SK-N-SH (cell line): Measurements from ENCODE around the gene CIROP. TPM values are rescaled to one million over a fixed set of nuclear protein-coding genes. Genes with fewer than 3 reads are reported as not detected.

Experiments
- CTCF ChIA-PET: fragments of 300-600, 350-600 bp; formaldehyde crosslinking; extraction: SDS; loops from one replicate; lab custom pipeline; 2021; lab: Yijun Ruan, JAX
- POLR2A ChIA-PET: fragments of 350-600 bp; sonication (Branson Sonifier 250); formaldehyde crosslinking; extraction: SDS; loops from one replicate; lab custom pipeline; 2020; ENCODE audit warnings: antibody characterized with exemption, inconsistent platforms; lab: Yijun Ruan, JAX
- DNase-seq: peaks from one replicate; pipeline ENCODE4 v3.0.0; 2012
- H2AFZ ChIP-seq: fragments of 200-600 bp; sonication (generic); 2 replicates; pipeline ENCODE4 v1.8.1; 2016; ENCODE audit warnings: antibody characterized with exemption, mild to moderate bottlenecking, low read depth
- H3F3A ChIP-seq: fragments of 200-600 bp; sonication (generic); replicated peaks from 2 replicates; pipeline ENCODE3; 2016; ENCODE audit warnings: antibody characterized with exemption, mild to moderate bottlenecking; ENCODE audit not compliant: insufficient read depth
- H3K27ac ChIP-seq, 2 experiments: fragments of 200-500 bp in 1 of 2; fragments of 200-600 bp in 1 of 2; sonication (Bioruptor generic) in 1 of 2; sonication (generic), shearing (Covaris generic) in 1 of 2; 2 replicates each; pipeline versions ENCODE4 v1.5.1 to v1.6.1; 2014 to 2016; ENCODE audit warnings: low read depth in 2 of 2, inconsistent platforms in 1 of 2, low read length in 1 of 2, mild to moderate bottlenecking in 1 of 2, mixed read lengths in 1 of 2
- H3K27me3 ChIP-seq: fragments of 200-600 bp; sonication (generic), shearing (Covaris generic); 2 replicates; pipeline ENCODE4 v1.6.1; 2016; ENCODE audit warnings: mixed run types; ENCODE audit not compliant: insufficient read depth
- H3K36me3 ChIP-seq, 2 experiments: fragments of 200-500 bp in 1 of 2; fragments of 200-600 bp in 1 of 2; sonication (Bioruptor generic) in 1 of 2; sonication (generic) in 1 of 2; replicated peaks in 1 of 2; 2 replicates each; pipeline versions ENCODE3 to v1.5.1; 2014 to 2016; ENCODE audit warnings: low read length in 1 of 2, mild to moderate bottlenecking in 1 of 2; ENCODE audit not compliant: insufficient read depth in 2 of 2, control insufficient read depth in 1 of 2
- H3K4me1 ChIP-seq, 2 experiments: fragments of 200-500 bp in 1 of 2; fragments of 200-600 bp in 1 of 2; sonication (Bioruptor generic) in 1 of 2; sonication (generic), shearing (Covaris generic) in 1 of 2; 2 replicates each; pipeline versions ENCODE4 v1.5.1 to v1.6.1; 2014 to 2016; ENCODE audit warnings: low read depth in 1 of 2, low read length in 1 of 2, mixed run types in 1 of 2; ENCODE audit not compliant: insufficient read depth in 2 of 2, control insufficient read depth in 1 of 2
- H3K4me2 ChIP-seq: fragments of 200-600 bp; sonication (generic), shearing (Covaris generic); 2 replicates; pipeline ENCODE4 v1.6.1; 2017; ENCODE audit warnings: mixed run types
- H3K4me3 ChIP-seq, 2 experiments: fragments of 200-500 bp in 1 of 2; fragments of 200-600 bp in 1 of 2; sonication (Bioruptor generic) in 1 of 2; sonication (generic), shearing (Covaris generic) in 1 of 2; 2 replicates each; pipeline versions ENCODE4 v1.5.1 to v1.8.1; 2014 to 2016; ENCODE audit warnings: low read depth in 2 of 2, inconsistent platforms in 1 of 2, low read length in 1 of 2, mild to moderate bottlenecking in 1 of 2, mixed read lengths in 1 of 2, moderate library complexity in 1 of 2
- H3K79me2 ChIP-seq: fragments of 200-600 bp; sonication (generic); 2 replicates; pipeline ENCODE4 v1.8.1; 2017; ENCODE audit warnings: mild to moderate bottlenecking; ENCODE audit not compliant: insufficient read depth
- H3K9ac ChIP-seq: fragments of 200-600 bp; sonication (generic); 2 replicates; pipeline ENCODE4 v1.6.1; 2017; ENCODE audit warnings: mixed run types
- H3K9me2 ChIP-seq: fragments of 200-600 bp; sonication (generic); 2 replicates; pipeline ENCODE4 v1.6.1; 2017; ENCODE audit warnings: mixed run types
- H3K9me3 ChIP-seq: fragments of 200-600 bp; sonication (generic); 2 replicates; pipeline ENCODE4 v1.6.1; 2017; ENCODE audit warnings: mixed run types, mild to moderate bottlenecking, moderate library complexity
- H4K20me1 ChIP-seq: fragments of 200-600 bp; sonication (generic); 2 replicates; pipeline ENCODE4 v1.6.1; 2017; ENCODE audit warnings: mild to moderate bottlenecking, mixed run types; ENCODE audit not compliant: insufficient read depth
- CHD2 ChIP-seq: fragments of 150-350 bp; IDR thresholded peaks from 2 replicates; pipeline ENCODE4 v1.6.1; 2018; ENCODE audit warnings: low read length; ENCODE audit not compliant: partially characterized antibody
- FOXM1 ChIP-seq: IDR thresholded peaks from 2 replicates; pipeline ENCODE4 v1.4.0; 2012; ENCODE audit warnings: low read depth, mild to moderate bottlenecking
- GABPA ChIP-seq: IDR thresholded peaks from 2 replicates; pipeline ENCODE4 v1.4.0; 2012; ENCODE audit warnings: low read depth, mild to moderate bottlenecking
- GATA2 ChIP-seq: sonication (generic); formaldehyde crosslinking; IDR thresholded peaks from 2 replicates; pipeline ENCODE4 v1.5.0; 2020; ENCODE audit warnings: mild to moderate bottlenecking, missing genetic modification reagents
- JUND ChIP-seq: IDR thresholded peaks from 2 replicates; pipeline ENCODE4 v1.4.0; 2012
- MEF2A ChIP-seq: IDR thresholded peaks from 2 replicates; pipeline ENCODE4 v1.4.0; 2012; ENCODE audit warnings: low read depth, borderline replicate concordance
- NFIC ChIP-seq: IDR thresholded peaks from 2 replicates; pipeline ENCODE4 v1.4.0; 2012; ENCODE audit warnings: borderline replicate concordance
- REST ChIP-seq: IDR thresholded peaks from 2 replicates; pipeline ENCODE4 v1.6.1; 2012; ENCODE audit warnings: mild to moderate bottlenecking, low read depth, low read length, moderate library complexity
- RFX5 ChIP-seq: IDR thresholded peaks from 2 replicates; pipeline ENCODE4 v1.6.1; 2012; ENCODE audit warnings: mild to moderate bottlenecking, improper control_type of control experiment, low read length
- RXRA ChIP-seq: IDR thresholded peaks from 2 replicates; pipeline ENCODE4 v1.4.0; 2012; ENCODE audit warnings: low read depth, mild to moderate bottlenecking, borderline replicate concordance
- SMC3 ChIP-seq: IDR thresholded peaks from 2 replicates; pipeline ENCODE4 v1.6.1; 2012; ENCODE audit warnings: low read depth, low read length, improper control_type of control experiment
- USF1 ChIP-seq: IDR thresholded peaks from 2 replicates; pipeline ENCODE4 v1.4.0; 2012; ENCODE audit warnings: low read depth, borderline replicate concordance
- YY1 ChIP-seq: IDR thresholded peaks from 2 replicates; pipeline ENCODE4 v1.4.0; 2012; ENCODE audit warnings: low read depth, mild to moderate bottlenecking
- ZBTB33 ChIP-seq: IDR thresholded peaks from 2 replicates; pipeline ENCODE4 v1.4.0; 2012; ENCODE audit warnings: low read depth, borderline replicate concordance
- WGBS: methylation state at CpG from one replicate; pipeline ENCODE4 v1.1.6; 2017; ENCODE audit warnings: low lambda C conversion rate; 5-methylcytosine and 5-hydroxymethylcytosine counted together
- polyA plus RNA-seq, 3 experiments: library from polyadenylated mRNA; depleted of rRNA; stranded (reverse); fragments of >200 nt; gene quantifications; 2 replicates each; pipeline ENCODE4 v1.2.3, GENCODE V29; 2012
- TF ChIP-seq, protein P1 (sequence below): IDR thresholded peaks from 2 replicates; pipeline ENCODE4; 2012

CIROP gene
- polyA plus RNA-seq, 1 of the 3 experiments (the other 2 are of a cell fraction): not detected

DNA sequence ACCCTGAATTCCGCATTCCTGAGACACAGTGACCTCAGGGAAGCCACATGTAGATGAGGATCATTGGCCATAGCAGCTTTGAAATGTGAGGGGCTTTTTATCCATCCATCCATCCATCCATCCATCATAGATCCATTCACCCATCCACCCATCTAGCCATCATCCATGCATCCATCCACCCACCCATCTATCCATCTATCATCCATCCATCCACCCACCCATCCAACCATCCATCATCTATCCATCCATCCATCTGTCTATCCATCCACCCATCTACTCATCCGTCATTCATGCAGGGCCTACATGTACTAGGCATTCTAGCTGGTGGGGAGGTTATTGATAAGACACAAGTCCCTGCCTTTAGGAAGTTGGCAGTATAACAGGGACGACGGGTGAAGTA, 42.2 kb upstream of the CIROP start:
- Histone ChIP-seq H4K20me1 (no peaks in the 10 kb centered on the region), H3K36me3 (no peaks in the 10 kb centered on the region), H3K27me3 (peaks cover 9% of the 10 kb centered on the region; the same call in 1 of the 2 replicates), H3K4me2 (no peak overlapping the region), H3F3A (no peaks in the 10 kb centered on the region), H3K9me2 (no peaks in the 10 kb centered on the region), H2AFZ (no peak overlapping the region), H3K79me2 (no peaks in the 10 kb centered on the region), H3K4me3 (no peak overlapping the region), H3K9me3 (no peaks in the 10 kb centered on the region), H3K27ac (no peak overlapping the region), H3K4me1 (no peaks in the 10 kb centered on the region; a peak in 1 of 4 replicates), H3K9ac (no peak overlapping the region)
- ChIA-PET CTCF (interaction anchor here (1.4 to 2.1 kb wide), 2 partner anchors 11 to 40 kb away, joined by 3 to 6 read pairs; no protein-coding TSS in a partner anchor), POLR2A (no interaction called here)
- WGBS: 30% methylated on average over 4 of the region's 4 CpGs
- DNase-seq: no peak
- TF ChIP-seq MEF2A (no peak), REST (no peak), RFX5 (no peak), JUND (no peak), GATA2 (CRISPR knock-in tag) (no peak)

DNA sequence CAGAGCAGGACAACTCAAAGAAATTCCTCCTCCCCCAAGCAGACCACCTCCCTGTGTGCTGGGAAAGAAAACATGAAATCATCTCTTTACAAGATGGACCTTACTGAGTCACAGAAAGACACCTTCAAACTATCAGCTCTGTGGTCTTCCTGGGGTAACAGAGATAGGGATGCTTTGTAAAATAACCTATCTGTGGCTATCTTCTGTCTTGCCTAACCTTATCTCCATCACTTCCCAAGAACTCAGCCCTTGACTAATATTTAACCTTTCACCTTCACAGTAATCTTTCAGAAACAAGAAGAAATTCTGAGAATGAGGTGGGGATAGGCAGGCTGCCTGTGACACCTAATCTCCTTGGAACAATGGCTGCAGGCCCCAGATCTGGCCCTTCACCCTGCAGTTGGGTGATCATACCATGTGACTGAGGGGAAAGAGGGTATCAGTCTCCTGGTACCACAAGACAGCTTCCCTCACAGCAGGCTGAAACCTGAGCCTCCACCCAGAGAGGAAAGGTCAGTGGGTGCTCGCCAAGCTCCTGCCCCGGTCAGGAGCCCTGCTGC, 41.6 kb upstream of the CIROP start:
- H3K9me2 ChIP-seq: no peaks in the 10 kb centered on the region
- POLR2A ChIA-PET: no interaction called here
- H3K79me2 ChIP-seq: no peaks in the 10 kb centered on the region
- H3K36me3 ChIP-seq: no peaks in the 10 kb centered on the region
- no peak for DNase-seq
- H3F3A ChIP-seq: no peaks in the 10 kb centered on the region
- no peaks in the 10 kb centered on the region; a peak in 1 of 4 replicates for H3K4me1 ChIP-seq
- no peak overlapping the region for H2AFZ ChIP-seq
- no peak overlapping the region for H3K4me3 ChIP-seq
- no peaks in the 10 kb centered on the region for H3K9me3 ChIP-seq
- no peak overlapping the region for H3K9ac ChIP-seq
- TF ChIP-seq, protein P1, sequence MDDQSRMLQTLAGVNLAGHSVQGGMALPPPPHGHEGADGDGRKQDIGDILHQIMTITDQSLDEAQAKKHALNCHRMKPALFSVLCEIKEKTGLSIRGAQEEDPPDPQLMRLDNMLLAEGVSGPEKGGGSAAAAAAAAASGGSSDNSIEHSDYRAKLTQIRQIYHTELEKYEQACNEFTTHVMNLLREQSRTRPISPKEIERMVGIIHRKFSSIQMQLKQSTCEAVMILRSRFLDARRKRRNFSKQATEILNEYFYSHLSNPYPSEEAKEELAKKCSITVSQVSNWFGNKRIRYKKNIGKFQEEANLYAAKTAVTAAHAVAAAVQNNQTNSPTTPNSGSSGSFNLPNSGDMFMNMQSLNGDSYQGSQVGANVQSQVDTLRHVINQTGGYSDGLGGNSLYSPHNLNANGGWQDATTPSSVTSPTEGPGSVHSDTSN: no peak
- TF ChIP-seq RXRA (no peak), SMC3 (no peak), GABPA (no peak), REST (no peak), MEF2A (no peak), YY1 (no peak), ZBTB33 (no peak), USF1 (no peak), FOXM1 (no peak), CHD2 (no peak), NFIC (no peak)
- WGBS: 21% methylated on average over 2 of the region's 2 CpGs
- H4K20me1 ChIP-seq: no peaks in the 10 kb centered on the region
- peaks cover 9% of the 10 kb centered on the region; the same call in 1 of the 2 replicates for H3K27me3 ChIP-seq
- H3K27ac ChIP-seq: no peak overlapping the region
- H3K4me2 ChIP-seq: no peak overlapping the region
- CTCF ChIA-PET: interaction anchor here (1.4 to 2.1 kb wide), 2 partner anchors 10 to 40 kb away, joined by 3 to 6 read pairs; no protein-coding TSS in a partner anchor
